H7 (cell line): Measurements from ENCODE around the gene IPO5. TPM values are rescaled to one million over a fixed set of nuclear protein-coding genes. Genes with fewer than 3 reads are reported as not detected.
A peak's percentile ranks its signal among the peaks of the same experiment; 100 is the strongest.
"Not testable (repeated sequence)": the region's sequence is repeated elsewhere in the genome, so short reads cannot be mapped to it uniquely, and the experiment has no call there.

ENCODE experiments used
- DNase-seq: peaks from one replicate; pipeline ENCODE4 v3.0.0; 2012
- H3K27me3 ChIP-seq: 2 replicates; pipeline ENCODE4 v1.6.0; 2011; ENCODE audit warnings: mild to moderate bottlenecking, low read length; ENCODE audit not compliant: control insufficient read depth, insufficient read depth
- H3K36me3 ChIP-seq: replicated peaks from 2 replicates; pipeline ENCODE4 v1.5.1; 2011; ENCODE audit warnings: low read length; ENCODE audit not compliant: control insufficient read depth, insufficient read depth
- H3K4me3 ChIP-seq: 2 replicates; pipeline ENCODE4 v1.5.1; 2011; ENCODE audit warnings: low read depth, mild to moderate bottlenecking, control low read depth, low read length, moderate library complexity; ENCODE audit not compliant: insufficient read depth
- total RNA-seq: library from RNA; depleted of rRNA; stranded (reverse); fragments of >200 nt; shearing (Covaris generic); gene quantifications from 2 replicates; pipeline ENCODE4 v1.2.3, GENCODE V29; 2014

Gene IPO5
- total RNA-seq, 1 experiment from 2014 or later: 394 TPM

DNA sequence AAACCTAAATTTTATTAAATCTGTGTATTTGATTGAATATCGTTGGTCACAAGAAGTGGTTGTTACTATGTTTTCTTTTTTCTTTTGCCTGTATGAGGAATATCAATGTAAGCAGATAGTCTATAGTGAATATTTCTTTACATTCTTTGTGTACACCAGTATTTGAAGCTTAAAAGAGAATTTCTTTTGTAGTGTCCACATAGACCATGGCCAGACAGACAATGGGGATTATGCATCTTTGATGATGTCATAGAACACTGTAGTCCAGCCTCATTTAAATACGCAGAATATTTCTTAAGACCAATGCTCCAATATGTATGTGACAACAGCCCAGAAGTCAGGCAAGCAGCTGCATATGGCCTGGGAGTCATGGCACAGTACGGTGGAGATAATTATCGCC lies 64.8 kb downstream of the IPO5 start:
- Histone ChIP-seq H3K4me3 (no peak overlapping the region), H3K27me3 (no peaks in the 10 kb centered on the region), H3K36me3 (peaks cover 49% of the 10 kb centered on the region)
- DNase-seq: no peak

DNA sequence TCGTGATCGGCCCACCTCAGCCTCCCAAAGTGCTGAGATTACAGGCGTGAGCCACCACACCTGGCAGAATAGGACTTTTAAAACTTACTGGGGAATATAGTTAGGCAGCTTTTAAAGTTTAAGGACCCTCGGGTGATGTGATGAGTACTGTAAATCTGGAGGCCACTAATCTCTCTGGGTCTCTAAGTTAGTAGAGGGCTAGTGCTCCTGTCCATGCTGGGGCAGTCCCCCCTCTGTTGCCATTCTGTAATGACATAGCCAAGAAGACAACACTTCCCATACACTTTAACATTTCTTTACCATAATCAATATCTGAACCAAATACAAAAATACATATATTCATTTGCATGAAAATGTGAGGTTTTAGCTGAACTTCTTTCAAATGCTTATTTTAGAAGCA lies 65.7 kb downstream of the IPO5 start:
- no peak for DNase-seq
- Histone ChIP-seq H3K36me3 (peaks cover 44% of the 10 kb centered on the region), H3K4me3 (no peak overlapping the region), H3K27me3 (no peaks in the 10 kb centered on the region)

DNA sequence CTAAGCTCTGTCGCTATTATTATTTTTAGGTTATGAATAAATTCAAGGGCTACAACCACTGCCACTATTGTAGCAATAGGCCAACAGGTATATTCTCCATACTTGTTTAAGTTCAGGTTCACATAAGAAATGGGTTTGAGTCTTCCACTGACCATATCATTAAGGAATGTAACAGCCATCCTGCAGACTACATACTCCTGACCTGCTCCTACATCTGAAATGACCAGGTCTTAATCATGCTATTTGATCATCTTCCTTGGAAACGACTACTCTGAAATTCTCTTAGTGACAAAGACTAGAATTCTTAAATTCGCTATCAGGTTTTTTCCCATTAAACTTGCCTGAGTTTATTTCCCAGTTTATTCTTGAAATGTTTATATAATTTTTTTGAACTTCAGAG lies 66.8 kb downstream of the IPO5 start:
- Histone ChIP-seq H3K36me3 (peaks cover 38% of the 10 kb centered on the region), H3K27me3 (no peaks in the 10 kb centered on the region), H3K4me3 (no peak overlapping the region)
- no peak for DNase-seq

GRCh38 chr13:98022210-98022609 lies 68.7 kb downstream of the IPO5 start:
- no peak for DNase-seq
- Histone ChIP-seq H3K36me3 (peaks cover 28% of the 10 kb centered on the region), H3K4me3 (no peak overlapping the region), H3K27me3 (no peaks in the 10 kb centered on the region)

DNA sequence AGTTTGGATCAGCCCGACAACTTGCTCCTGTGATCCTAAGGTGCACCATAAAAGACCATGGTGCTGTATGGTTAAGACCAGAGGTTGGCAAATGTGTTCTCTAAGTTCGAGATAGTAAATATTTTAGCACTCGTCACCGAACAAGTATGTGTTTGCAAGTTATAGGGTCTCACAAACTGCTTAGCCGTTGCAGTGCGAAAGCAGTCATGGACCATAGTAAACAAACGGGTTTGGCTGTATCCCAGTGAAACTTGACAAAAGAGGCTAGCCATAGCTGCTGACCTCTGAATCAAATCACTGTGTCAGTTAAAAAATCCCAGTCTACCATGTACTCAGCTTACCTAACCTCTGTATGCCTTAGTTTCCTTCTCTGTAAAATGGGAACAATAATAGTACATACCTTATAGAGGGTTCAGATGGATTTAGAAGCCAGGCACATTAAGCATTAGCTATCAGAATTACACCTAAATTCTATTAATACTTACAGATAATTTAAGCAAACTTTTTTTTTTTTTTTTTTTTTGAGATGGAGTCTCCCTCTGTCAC lies 72.1 kb downstream of the IPO5 start:
- H3K27me3 ChIP-seq: no peaks in the 10 kb centered on the region
- no peak for DNase-seq

GRCh38 chr13:98026457-98026857 lies 73.0 kb downstream of the IPO5 start:
- Histone ChIP-seq H3K36me3 (peaks cover 8% of the 10 kb centered on the region), H3K4me3 (no peak overlapping the region), H3K27me3 (no peaks in the 10 kb centered on the region)
- DNase-seq: peak; percentile 22

More for the DNA sequence above, 72.1 kb downstream of the IPO5 start:
- Histone ChIP-seq H3K36me3 (peaks cover 12% of the 10 kb centered on the region), H3K4me3 (no peak overlapping the region)

DNA sequence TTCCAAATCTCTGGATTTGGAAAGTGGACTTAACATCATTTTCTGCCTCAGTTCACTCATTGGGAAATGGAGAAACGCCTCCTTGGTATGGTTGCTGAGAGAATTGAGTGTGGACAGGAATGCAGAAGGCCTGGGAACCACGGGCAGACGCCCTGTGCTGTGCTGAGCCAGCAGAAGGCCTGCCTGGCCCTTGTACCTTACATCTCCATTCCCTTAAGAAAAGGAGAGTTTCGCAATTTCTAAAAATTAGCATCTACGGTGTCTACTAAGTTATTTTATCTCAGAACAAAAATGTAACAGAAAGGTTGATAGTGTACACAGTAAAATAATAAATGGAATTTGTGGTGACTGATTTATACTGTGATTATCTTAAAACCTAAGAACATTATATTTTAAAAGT lies 78.7 kb downstream of the IPO5 start:
- no peaks in the 10 kb centered on the region for H3K36me3 ChIP-seq
- DNase-seq: no peak
- no peaks in the 10 kb centered on the region for H3K27me3 ChIP-seq
- H3K4me3 ChIP-seq: no peak overlapping the region

- H3K4me3 ChIP-seq: no peak overlapping the region
- H3K36me3 ChIP-seq: no peaks in the 10 kb centered on the region
- no peaks in the 10 kb centered on the region for H3K27me3 ChIP-seq
- DNase-seq: peak; percentile 50
Measured at GRCh38 chr13:98033277-98034247, 80.1 kb downstream of the IPO5 start.

DNA sequence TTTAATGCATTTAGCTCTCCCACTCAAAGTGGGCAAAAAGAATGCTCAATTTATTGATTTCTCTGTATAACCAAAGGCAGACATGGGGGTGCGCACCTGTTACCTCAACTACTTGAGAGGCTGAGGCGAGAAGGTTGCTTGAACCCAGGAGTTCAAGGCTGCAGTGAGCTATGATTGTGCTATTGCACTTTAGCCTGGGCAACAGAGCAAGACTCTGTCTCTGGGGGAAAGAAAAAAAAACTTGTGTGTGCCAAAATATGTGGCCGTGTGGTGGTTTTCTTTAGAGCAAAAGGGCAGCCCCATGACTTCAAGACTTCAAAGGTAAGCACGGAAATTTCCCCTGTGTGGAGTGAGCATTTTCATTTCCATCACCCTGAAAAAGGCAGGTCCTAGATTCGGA lies 81.9 kb downstream of the IPO5 start:
- H3K27me3 ChIP-seq: no peaks in the 10 kb centered on the region
- H3K4me3 ChIP-seq: no peak overlapping the region
- no peak for DNase-seq
- H3K36me3 ChIP-seq: no peaks in the 10 kb centered on the region

DNA sequence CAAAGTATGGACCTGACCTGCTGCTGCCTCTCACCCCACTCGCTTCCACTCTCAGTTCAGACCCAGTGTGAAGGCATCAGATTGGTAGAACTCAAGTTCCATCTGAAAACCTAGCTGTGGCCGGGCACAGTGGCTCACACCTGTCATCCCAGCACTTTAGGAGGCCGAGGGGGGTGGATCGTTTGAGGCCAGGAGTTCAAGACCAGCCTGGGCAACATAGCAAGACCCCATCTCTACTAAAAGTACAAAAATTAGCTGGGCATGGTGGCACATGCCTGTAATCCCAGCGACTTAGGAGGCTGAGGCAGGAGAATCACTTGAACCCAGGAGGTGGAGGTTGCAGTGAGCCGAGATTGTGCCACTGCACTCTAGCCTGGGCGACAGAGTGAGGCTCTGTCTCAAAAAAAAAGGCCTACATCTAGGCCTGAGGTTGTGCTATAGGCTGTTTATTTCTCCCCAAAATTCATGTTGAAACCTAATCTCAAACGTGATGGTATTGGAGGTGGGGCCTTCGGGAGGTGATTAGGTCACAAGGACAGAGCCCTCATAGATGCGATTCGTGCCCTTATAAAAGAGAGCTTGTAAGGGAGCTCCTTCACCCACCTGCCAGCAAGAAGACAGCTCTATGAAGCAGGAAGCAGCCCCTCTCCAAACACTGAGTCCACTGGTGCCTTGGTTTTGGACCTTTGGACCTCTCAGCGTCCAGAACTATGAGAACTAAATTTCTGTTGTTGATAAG lies 83.3 kb downstream of the IPO5 start:
- not testable (repeated sequence) for H3K27me3 ChIP-seq, DNase-seq, H3K36me3 ChIP-seq, H3K4me3 ChIP-seq

GRCh38 chr13:98039261-98039660 lies 85.8 kb downstream of the IPO5 start:
- Histone ChIP-seq H3K36me3 (no peaks in the 10 kb centered on the region), H3K27me3 (no peaks in the 10 kb centered on the region), H3K4me3 (no peak overlapping the region)
- DNase-seq: no peak

DNA sequence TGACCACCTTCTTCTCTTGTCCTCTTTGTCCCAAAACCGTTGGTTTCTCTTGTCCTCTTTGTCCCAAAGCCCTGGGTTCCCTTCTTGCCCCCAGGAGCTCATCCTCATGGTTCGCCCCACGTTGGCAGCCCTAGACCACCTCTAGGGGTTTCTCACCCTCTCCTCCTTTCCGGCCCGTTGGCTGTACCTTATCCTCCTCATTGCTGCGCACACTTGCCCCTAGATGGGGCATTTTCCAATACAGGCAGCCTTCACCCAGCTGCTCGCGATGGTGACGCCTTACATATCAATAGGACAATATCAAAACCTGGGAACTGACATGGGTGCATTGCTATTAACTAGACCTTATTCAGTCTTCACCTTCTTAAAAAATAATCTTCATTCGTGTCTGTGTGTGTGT lies 86.5 kb downstream of the IPO5 start:
- Histone ChIP-seq H3K27me3 (no peaks in the 10 kb centered on the region), H3K36me3 (no peaks in the 10 kb centered on the region), H3K4me3 (no peak overlapping the region)
- DNase-seq: peak; percentile 58

- no peaks in the 10 kb centered on the region for H3K27me3 ChIP-seq
- no peaks in the 10 kb centered on the region for H3K36me3 ChIP-seq
- DNase-seq: no peak
- no peak overlapping the region for H3K4me3 ChIP-seq
Measured at GRCh38 chr13:98041081-98041820, 87.8 kb downstream of the IPO5 start.

GRCh38 chr13:98044301-98044700 lies 90.8 kb downstream of the IPO5 start:
- Histone ChIP-seq H3K36me3 (no peaks in the 10 kb centered on the region), H3K4me3 (no peak overlapping the region), H3K27me3 (no peaks in the 10 kb centered on the region)
- peak; percentile 55 for DNase-seq
